HG02970 (cell line): Measurements from ENCODE around the gene GPBAR1.

Experiments
- ATAC-seq: cut with Tn5 transposase; IDR thresholded peaks from one replicate; pipeline ENCODE4 v1.9.1; 2021; ENCODE audit warnings: mild to moderate bottlenecking, moderate library complexity, moderate number of reproducible peaks; ENCODE audit not compliant: unreplicated experiment, low FRiP score

Gene GPBAR1

DNA sequence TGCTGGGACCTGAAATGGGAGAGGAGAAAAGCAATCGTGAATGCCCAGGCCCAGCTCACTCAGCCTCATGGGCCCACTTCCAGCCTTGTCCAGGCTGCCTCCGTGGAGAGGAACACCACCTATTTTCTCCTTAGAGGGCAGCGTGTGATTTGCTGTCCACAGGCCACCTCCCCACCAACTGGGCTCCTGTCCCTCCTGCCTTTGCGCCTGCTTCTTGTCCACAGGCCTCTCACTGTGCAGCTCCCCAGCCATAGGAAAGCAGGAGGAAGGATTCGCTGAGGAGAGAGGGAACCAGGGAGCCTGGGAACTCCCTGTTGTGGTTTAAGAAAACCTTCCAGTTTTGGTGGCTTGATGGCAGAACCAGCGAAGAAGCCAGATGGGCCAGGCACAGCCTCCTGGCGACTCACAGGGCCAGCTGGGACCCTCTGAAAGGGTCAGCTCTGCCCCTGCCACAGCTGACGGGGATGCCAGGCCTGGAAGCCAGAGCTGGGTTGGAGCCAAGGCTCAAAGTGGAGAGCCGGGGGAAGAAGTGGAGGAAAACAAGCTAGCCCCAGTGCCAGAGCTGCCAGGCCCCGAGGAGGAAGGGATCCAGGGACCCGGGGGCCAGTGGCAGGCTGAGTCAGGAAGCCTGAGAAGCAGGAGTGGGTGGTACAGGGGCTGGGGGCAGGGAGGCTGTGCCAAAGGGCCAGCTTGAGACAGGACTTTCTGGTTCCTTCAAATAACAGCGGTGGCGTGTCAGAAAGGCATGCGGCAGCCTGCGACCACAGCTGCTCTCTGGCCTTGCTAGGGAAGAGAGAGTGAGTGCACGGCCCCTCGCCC, 21.6 kb downstream of the GPBAR1 start:
- ATAC-seq = no peak

DNA sequence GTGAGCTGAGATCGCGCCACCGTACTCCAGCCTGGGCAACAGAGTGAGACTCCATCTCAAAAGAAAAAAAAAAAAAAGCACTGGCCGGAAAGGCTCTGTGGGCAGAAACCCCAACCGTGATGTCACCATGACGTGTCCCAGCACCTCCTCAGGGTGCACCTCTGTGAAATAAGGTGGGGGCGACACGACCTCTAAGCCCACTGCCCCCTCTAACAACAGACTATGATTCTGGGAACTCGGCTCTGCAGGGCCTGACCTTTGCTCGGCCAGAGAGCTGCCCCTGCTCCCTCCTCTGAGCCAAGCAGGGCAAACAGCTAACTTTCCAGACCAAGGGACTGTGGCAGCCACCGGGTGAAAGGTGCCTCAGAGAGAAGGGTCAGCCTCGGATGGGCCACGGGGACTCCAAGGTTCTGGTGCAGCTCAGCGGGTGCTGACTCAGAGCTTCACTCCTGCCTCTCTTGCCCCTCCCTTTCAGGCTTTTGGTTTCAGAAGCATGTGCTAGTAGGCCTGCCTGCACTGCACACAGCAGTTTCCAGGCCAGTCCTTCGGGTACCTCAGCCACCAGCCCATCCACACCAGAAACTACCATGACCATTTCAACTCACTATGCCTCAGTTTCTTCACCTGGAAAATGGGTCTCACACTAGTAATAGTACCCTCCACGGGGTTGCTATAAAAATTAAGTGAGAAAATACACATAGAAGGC, 23.4 kb downstream of the GPBAR1 start:
- no peak for ATAC-seq

DNA sequence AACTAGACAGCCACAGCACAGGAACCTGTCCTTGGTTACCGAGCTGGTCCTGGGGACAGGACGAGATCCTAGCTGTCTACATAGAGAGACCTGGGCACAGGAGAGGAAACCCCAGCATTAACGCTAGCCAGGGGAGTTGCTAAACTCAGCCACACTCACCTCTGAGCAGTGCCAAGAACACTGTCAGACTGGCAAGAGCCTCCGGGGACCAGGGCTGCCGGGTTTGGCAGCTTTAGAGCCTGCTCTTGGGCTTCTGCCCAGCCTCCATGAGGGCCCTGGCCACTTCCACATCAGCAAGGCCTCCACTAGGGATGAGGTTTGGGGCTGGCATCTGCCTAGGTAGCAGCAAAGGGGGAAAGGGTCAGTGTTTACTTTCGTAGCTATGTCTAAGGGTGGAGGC, 24.8 kb downstream of the GPBAR1 start:
- no peak for ATAC-seq

- peak; percentile 60 for ATAC-seq
Measured at GRCh38 chr2:218286570-218287459, 26.0 kb downstream of the GPBAR1 start.

DNA sequence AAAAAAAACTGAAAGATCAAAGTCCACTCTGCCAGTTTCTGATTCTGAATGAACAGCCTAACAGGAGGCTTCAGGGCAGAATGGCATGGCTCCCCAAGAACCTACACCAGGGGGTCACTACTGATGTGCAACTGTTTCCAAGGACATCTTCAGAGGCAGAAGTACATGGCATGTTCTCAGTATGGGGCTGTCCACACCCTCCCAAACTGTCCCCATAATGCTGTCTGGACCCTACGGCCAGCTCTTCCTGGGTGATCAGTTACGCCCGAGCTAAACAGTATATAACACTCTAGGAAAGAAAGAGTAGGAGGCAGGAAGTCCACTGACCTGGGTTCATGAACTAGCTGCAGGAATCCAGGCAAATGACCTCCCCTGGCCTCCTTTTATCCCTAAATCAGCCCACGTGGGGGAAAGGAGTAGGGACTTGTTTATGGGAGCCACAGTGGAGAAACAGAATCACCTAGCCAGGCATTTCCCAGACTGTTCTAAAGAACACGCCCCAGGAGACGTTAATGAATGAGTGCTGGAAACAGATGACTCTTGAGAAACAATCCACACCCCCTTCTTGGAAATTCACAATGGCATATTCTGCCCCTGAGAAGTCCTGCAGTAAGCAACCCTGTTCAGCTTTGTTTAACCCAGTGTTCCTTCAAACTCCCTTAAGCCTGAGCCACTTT, 29.0 kb downstream of the GPBAR1 start:
- ATAC-seq = no peak

GRCh38 chr2:218290316-218291261, 29.8 kb downstream of the GPBAR1 start:
- peak; percentile 46 for ATAC-seq

DNA sequence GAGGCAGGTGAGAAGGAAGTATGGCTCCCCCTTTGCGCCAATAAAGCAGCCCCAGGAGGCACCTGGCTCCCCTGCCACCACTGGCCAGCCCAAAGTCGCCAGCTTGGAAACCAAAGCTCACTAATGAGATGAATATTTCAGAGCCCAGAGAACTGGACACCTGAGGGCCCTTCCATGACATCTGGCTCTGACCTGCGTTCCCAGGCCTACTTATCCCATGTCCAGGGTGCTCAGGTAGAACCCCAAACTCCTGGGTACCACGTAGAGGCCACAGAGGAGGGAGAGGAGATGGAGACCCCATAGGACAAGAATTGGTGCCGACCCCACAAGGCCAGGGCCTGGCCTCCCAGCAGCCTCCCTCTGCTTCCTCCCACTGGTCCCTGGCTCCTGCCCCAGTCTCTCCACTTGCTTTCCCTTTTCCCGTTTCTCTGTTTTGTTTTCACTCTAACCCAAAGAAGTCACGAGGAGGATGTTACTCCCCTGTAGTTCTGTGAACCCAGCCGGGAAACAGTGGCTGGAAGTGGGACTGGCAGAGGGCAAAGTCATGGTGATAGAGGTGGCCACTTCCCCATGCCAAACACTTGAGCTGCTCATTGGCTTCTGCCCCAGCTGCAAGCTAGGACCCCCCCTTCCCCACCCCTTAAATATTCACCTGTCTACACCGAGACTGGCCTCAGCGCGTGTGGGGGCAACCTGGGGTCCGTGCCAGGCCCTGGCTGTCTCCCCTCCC, 30.7 kb downstream of the GPBAR1 start:
- ATAC-seq = no peak

GRCh38 chr2:218292048-218293014, 31.5 kb downstream of the GPBAR1 start, which contains the start of gene TMBIM1:
TMBIM1 (minus strand) TSS chr2:218292503; CDS start chr2:218282141, 10,362 bp downstream.
- peak; percentile 66 for ATAC-seq

GRCh38 chr2:218293715-218294429, 33.1 kb downstream of the GPBAR1 start:
- ATAC-seq = no peak

GRCh38 chr2:218294430-218295022, 33.7 kb downstream of the GPBAR1 start:
- ATAC-seq = no peak

DNA sequence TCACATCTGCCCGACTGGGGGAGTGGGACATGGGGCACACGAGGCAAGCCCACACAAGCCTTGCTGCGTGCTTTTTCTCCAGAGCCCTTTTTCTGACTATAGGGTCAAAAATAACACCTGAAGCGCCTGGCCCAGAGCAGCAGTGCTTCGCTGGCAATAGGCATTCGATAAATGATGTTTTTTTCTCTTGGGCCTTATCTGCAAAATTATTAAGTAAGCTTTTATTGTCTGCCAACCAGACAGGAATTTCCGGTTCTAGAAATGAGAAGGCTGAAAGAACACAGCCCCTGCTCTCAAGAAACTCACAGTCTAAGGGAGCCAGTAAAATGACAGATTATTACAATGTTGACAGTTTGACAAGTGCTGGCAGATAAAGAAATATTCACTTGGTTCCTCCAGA, 34.2 kb downstream of the GPBAR1 start:
- ATAC-seq = no peak

- no peak for ATAC-seq
Measured at GRCh38 chr2:218296200-218296599, 35.4 kb downstream of the GPBAR1 start.

- ATAC-seq = no peak
Measured at GRCh38 chr2:218296847-218297246, 36.0 kb downstream of the GPBAR1 start.

DNA sequence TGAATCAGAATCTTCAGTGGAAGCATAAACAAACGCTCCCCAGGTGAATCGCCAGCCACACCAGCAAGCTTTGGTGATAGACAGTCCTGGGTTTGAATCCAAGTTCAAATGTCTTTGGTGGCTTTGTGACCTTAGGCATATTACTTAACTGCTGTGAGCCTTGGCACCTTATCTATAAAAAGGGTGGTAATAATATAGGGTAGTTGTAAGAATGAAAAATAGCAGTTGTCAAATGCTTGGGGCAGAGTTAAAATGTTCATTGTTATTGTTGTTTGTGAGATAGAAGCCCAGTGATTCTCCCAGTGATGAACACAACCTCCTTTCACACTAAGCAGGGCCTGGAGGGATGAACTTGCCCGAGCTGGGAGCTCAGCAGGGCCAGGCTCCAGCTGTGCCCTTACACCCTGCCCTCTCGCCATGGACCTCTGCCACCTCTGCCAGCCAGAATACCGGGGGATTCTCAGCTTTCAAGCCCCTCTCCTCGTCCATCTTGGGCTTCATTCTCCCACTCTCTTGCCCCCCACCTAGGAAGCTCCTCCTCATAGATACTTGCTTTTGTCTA, 37.6 kb downstream of the GPBAR1 start:
- ATAC-seq = no peak

DNA sequence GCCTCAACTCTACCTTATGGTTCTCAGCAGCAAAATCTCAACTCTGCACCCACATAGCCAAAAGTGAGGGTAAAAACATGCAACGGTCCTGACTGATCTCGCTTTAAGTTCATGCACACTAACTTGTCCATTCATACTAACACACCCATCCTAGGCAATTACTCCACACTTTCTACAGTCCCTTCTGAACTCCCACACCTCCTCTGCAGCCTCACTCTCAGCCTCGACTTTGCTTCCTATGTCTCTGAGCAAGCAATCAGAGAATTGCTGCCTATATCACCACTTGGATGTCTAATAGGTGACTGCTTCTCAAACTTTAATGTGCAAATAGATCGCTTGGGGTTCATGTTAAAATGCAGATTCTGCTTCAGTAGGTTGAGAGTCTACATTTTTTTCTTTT, 39.3 kb downstream of the GPBAR1 start:
- ATAC-seq = no peak
